ENCODE results near the gene CPAMD8.

GRCh38 chr19:16931306-16931705 lies 95.3 kb downstream of the CPAMD8 start:
- TF ChIP-seq, protein P1, sequence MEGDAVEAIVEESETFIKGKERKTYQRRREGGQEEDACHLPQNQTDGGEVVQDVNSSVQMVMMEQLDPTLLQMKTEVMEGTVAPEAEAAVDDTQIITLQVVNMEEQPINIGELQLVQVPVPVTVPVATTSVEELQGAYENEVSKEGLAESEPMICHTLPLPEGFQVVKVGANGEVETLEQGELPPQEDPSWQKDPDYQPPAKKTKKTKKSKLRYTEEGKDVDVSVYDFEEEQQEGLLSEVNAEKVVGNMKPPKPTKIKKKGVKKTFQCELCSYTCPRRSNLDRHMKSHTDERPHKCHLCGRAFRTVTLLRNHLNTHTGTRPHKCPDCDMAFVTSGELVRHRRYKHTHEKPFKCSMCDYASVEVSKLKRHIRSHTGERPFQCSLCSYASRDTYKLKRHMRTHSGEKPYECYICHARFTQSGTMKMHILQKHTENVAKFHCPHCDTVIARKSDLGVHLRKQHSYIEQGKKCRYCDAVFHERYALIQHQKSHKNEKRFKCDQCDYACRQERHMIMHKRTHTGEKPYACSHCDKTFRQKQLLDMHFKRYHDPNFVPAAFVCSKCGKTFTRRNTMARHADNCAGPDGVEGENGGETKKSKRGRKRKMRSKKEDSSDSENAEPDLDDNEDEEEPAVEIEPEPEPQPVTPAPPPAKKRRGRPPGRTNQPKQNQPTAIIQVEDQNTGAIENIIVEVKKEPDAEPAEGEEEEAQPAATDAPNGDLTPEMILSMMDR (conservative IDR thresholded peaks at IDR 0.05 in 1 of 2, IDR thresholded peaks at IDR 0.05 in 1 of 2; ENCODE audit: low read depth in 1 of 2, low read length in 2 of 2): no peak
- TF ChIP-seq EZH2 (IDR thresholded peaks at IDR 0.05; ENCODE audit: low read length, missing control alignments): no peak

All from fibroblast of lung (primary cell).